ENCODE data around the gene SYT9.
"Not testable (repeated sequence)": the region's sequence is repeated elsewhere in the genome, so short reads cannot be mapped to it uniquely, and the experiment has no call there.

The SYT9 gene

GRCh38 chr11:7275133-7275532 lies 23.4 kb downstream of the SYT9 start:
- DNase-seq (ENCODE audit: low read depth) = no peak

- DNase-seq (ENCODE audit: low read depth) = peak; percentile 56
Measured at GRCh38 chr11:7278314-7278917, 26.7 kb downstream of the SYT9 start.

- no peak for DNase-seq (ENCODE audit: low read depth)
Measured at GRCh38 chr11:7279676-7280075, 28.0 kb downstream of the SYT9 start.

- DNase-seq (ENCODE audit: low read depth) = peak; percentile 71
Measured at GRCh38 chr11:7281079-7281478, 29.4 kb downstream of the SYT9 start.

- DNase-seq (ENCODE audit: low read depth) = no peak
Measured at GRCh38 chr11:7281809-7282208, 30.1 kb downstream of the SYT9 start.

- DNase-seq (ENCODE audit: low read depth) = no peak
Measured at GRCh38 chr11:7286178-7286577, 34.5 kb downstream of the SYT9 start.

GRCh38 chr11:7291100-7291829 lies 39.6 kb downstream of the SYT9 start:
- DNase-seq (ENCODE audit: low read depth) = no peak

- DNase-seq (ENCODE audit: low read depth) = no peak
Measured at GRCh38 chr11:7292922-7293321, 41.2 kb downstream of the SYT9 start.

GRCh38 chr11:7299393-7299792 lies 47.7 kb downstream of the SYT9 start:
- no peak for DNase-seq (ENCODE audit: low read depth)

GRCh38 chr11:7300281-7300680 lies 48.6 kb downstream of the SYT9 start:
- peak; percentile 3 for DNase-seq (ENCODE audit: low read depth)

- no peak for DNase-seq (ENCODE audit: low read depth)
Measured at GRCh38 chr11:7303146-7303545, 51.4 kb downstream of the SYT9 start.

- DNase-seq (ENCODE audit: low read depth) = no peak
Measured at GRCh38 chr11:7306900-7307299, 55.2 kb downstream of the SYT9 start.

- no peak for DNase-seq (ENCODE audit: low read depth)
Measured at GRCh38 chr11:7307836-7308235, 56.1 kb downstream of the SYT9 start.

- no peak for DNase-seq (ENCODE audit: low read depth)
Measured at GRCh38 chr11:7311903-7312302, 60.2 kb downstream of the SYT9 start.

- no peak for DNase-seq (ENCODE audit: low read depth)
Measured at GRCh38 chr11:7314811-7315604, 63.3 kb downstream of the SYT9 start.

GRCh38 chr11:7319501-7319900 lies 67.8 kb downstream of the SYT9 start:
- no peak for DNase-seq (ENCODE audit: low read depth)

GRCh38 chr11:7320306-7320705 lies 68.6 kb downstream of the SYT9 start:
- DNase-seq (ENCODE audit: low read depth) = no peak

GRCh38 chr11:7321473-7322450 lies 70.1 kb downstream of the SYT9 start:
- DNase-seq (ENCODE audit: low read depth) = no peak

GRCh38 chr11:7332451-7332850 lies 80.7 kb downstream of the SYT9 start:
- no peak for DNase-seq (ENCODE audit: low read depth)

GRCh38 chr11:7332962-7333361 lies 81.3 kb downstream of the SYT9 start:
- DNase-seq (ENCODE audit: low read depth) = no peak

- not testable (repeated sequence) for DNase-seq (ENCODE audit: low read depth)
Measured at GRCh38 chr11:7335442-7335841, 83.7 kb downstream of the SYT9 start.

- DNase-seq (ENCODE audit: low read depth) = peak; percentile 14
Measured at GRCh38 chr11:7341551-7341950, 89.8 kb downstream of the SYT9 start.

Measured in ELR (cell line).